ENCODE data around the gene EPS8L2. TPM values are rescaled to one million over a fixed set of nuclear protein-coding genes. Genes with fewer than 3 reads are reported as not detected.
"Not testable (repeated sequence)": the region's sequence is repeated elsewhere in the genome, so short reads cannot be mapped to it uniquely, and the experiment has no call there.

The EPS8L2 gene
- total RNA-seq, 2 donors from 2014 or later: 11.4 to 15.7 TPM

DNA sequence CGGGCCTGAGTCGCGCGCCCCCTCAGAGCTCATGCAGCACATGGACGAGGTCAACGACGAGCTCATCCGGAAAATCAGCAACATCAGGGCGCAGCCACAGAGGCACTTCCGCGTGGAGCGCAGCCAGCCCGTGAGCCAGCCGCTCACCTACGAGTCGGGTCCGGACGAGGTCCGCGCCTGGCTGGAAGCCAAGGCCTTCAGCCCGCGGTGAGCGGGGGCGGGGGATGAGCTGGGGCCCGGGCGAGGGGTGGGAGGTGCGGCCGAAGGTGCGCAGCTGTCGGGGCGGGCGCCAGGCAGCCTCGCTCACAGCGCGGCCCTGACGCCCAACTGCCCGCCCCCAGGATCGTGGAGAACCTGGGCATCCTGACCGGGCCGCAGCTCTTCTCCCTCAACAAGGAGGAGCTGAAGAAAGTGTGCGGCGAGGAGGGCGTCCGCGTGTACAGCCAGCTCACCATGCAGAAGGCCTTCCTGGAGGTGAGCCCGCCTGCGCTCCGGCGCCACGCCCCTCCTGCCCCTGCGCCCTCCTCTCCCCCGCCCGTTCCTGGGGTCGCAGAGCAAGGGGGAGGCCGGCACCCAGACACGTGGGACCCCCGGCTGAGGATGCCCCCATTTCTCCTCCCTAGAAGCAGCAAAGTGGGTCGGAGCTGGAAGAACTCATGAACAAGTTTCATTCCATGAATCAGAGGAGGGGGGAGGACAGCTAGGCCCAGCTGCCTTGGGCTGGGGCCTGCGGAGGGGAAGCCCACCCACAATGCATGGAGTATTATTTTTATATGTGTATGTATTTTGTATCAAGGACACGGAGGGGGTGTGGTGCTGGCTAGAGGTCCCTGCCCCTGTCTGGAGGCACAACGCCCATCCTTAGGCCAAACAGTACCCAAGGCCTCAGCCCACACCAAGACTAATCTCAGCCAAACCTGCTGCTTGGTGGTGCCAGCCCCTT is 20.5 kb downstream of the EPS8L2 start:
- no peaks in the 10 kb centered on the region for H3K9me3 Mint-ChIP-seq
- H3K4me3 Mint-ChIP-seq: peak overlapping the region; percentile 65 to 81
- peaks cover 0 to 2% of the 10 kb centered on the region in 2 donors for H3K36me3 Mint-ChIP-seq (ENCODE audit: insufficient read depth in 2 of 2)
- no peak overlapping the region for H3K27ac Mint-ChIP-seq
- H3K27me3 Mint-ChIP-seq (ENCODE audit: low read depth): peaks cover 8% of the 10 kb centered on the region
- ATAC-seq (replicated peaks in 1 of 2) (peak; percentile 44 to 68), DNase-seq (peak; percentile 69 to 70)
- H3K4me1 Mint-ChIP-seq (ENCODE audit: low read depth): peaks cover 16% of the 10 kb centered on the region

DNA sequence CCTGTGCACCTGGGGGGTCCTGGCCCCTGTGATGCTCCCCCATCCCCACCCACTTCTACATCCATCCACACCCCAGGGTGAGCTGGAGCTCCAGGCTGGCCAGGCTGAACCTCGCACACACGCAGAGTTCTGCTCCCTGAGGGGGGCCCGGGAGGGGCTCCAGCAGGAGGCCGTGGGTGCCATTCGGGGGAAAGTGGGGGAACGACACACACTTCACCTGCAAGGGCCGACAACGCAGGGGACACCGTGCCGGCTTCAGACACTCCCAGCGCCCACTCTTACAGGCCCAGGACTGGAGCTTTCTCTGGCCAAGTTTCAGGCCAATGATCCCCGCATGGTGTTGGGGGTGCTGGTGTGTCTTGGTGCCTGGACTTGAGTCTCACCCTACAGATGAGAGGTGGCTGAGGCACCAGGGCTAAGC is 21.3 kb downstream of the EPS8L2 start:
- Mint-ChIP-seq H3K4me3 (peak overlapping the region in 1 of 2 donors; percentile 12), H3K27me3 (ENCODE audit: low read depth) (peaks cover 6% of the 10 kb centered on the region), H3K4me1 (ENCODE audit: low read depth) (peaks cover 16% of the 10 kb centered on the region), H3K36me3 (ENCODE audit: insufficient read depth in 2 of 2) (peaks cover 0 to 2% of the 10 kb centered on the region in 2 donors), H3K9me3 (no peaks in the 10 kb centered on the region), H3K27ac (no peak overlapping the region)
- ATAC-seq (replicated peaks in 1 of 2) (no peak), DNase-seq (no peak)

DNA sequence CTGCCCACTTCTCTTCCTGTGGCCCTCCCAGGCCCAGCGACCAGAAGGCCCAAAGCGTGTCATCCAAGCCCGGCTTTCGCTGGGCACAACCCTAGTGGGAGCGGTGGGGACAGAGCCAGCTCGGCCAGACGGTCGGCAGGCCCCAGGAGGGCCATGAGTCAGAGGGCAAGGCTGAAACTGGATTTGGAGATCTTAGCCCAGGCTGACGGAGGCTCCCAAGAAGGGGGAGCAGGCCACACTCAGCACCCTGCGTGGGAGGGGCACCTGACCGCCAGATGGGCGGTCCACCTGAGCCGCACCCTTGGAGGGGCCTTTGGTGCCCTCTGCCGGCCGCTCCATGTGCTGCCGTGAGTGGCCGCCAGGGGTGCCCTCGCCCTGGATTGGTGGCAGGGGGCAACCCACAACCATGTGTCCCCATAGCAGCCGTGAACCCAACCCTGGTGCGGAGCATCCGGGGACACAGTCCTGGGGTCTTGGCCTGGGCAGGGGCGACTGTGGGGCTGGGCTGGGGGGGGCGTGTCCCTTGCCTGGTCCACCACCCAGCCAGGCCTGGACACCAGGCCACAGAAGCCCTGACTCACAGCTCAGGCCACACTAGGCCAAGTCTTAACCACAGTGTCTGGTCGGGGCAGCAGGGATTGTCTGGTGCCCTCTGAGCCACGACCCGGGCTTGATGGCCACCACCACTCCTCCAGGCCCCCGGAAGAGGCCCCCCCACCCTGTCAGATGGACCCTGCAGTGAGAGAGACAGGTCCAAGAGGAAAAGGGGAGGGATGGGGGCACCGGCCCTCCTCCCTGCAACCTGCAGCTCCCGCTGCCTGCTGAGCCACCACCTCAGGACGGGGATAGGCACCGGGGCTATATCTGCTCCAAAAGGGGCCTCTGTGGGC is 22.1 kb downstream of the EPS8L2 start:
- Mint-ChIP-seq H3K4me1 (ENCODE audit: low read depth) (peaks cover 13% of the 10 kb centered on the region), H3K27me3 (ENCODE audit: low read depth) (peaks cover 3% of the 10 kb centered on the region), H3K4me3 (no peak overlapping the region)

DNA sequence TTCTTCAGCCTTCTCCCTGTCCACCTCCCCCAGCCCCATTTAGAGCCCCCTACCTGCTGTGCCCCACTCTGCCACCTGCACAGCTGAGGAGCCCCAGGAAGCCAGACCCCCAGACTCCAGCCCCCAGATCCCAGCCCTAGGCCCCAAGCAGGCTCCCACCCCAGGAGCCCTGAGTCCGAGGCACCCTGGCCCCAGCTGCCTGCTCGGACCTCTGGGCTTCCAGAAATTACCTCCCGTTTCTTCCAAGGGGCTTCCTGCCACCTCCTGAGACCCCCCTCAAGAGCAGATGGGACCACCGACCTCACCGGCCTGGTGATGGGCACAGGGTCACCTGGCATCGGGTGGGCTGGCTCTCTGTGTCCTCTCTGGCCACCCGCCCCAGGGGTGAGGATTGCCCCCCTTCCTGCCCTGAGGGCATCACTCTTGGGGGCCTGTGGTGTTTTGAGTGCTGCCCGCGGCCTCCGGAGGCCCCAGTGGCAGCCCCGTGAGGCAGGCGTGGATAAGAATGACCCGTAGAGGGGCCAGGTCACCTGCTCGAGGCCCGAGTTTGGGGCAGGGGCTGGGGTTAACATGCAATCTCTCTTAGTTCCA is 23.0 kb downstream of the EPS8L2 start:
- no peak overlapping the region for H3K27ac Mint-ChIP-seq

More for the DNA sequence above, 22.1 kb downstream of the EPS8L2 start:
- H3K27ac Mint-ChIP-seq: no peak overlapping the region
- no peaks in the 10 kb centered on the region for H3K9me3 Mint-ChIP-seq
- H3K36me3 Mint-ChIP-seq (ENCODE audit: insufficient read depth in 2 of 2): peaks cover 0 to 1% of the 10 kb centered on the region in 2 donors
- DNase-seq (peak; percentile 85 to 88), ATAC-seq (replicated peaks in 1 of 2) (peak; percentile 74 to 77)

DNA sequence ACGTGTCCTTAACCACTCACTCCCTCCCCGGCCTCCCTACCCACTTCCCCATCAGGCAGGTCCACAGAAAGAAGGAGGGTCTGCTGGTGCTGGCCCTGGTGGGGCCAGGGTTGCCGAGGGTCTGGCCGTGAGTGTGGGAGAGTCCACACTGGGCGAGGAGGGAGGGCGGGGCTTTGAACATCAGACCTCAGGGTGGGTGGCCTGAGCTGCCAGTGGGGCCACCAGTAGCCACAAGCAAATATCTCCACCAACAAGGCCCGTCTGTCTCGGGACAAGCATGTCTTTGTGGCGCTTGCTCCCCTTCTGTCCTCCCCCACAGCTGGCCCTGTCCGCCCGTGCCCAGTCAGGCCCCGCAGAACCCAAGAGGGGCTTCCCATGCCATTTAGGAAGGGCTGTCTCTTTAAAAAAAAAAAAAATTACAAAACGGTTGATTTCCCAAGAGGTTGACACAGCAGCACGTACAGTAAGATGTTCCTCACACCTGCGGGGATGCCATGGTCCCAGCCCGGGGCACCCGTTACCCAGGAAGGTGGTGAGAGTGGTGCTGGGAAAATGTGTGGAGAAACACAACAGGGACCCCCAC is 23.6 kb downstream of the EPS8L2 start:
- Mint-ChIP-seq H3K4me3 (no peak overlapping the region), H3K27me3 (ENCODE audit: low read depth) (no peaks in the 10 kb centered on the region), H3K9me3 (no peaks in the 10 kb centered on the region), H3K36me3 (ENCODE audit: insufficient read depth in 2 of 2) (no peaks in the 10 kb centered on the region), H3K27ac (no peak overlapping the region), H3K4me1 (ENCODE audit: low read depth) (peaks cover 9% of the 10 kb centered on the region)
- ATAC-seq (replicated peaks in 1 of 2) (no peak), DNase-seq (no peak)

More for the DNA sequence above, 23.0 kb downstream of the EPS8L2 start:
- no peak for ATAC-seq (replicated peaks in 1 of 2)
- Mint-ChIP-seq H3K27me3 (ENCODE audit: low read depth) (no peaks in the 10 kb centered on the region), H3K4me1 (ENCODE audit: low read depth) (peaks cover 9% of the 10 kb centered on the region), H3K36me3 (ENCODE audit: insufficient read depth in 2 of 2) (no peaks in the 10 kb centered on the region), H3K9me3 (no peaks in the 10 kb centered on the region), H3K4me3 (no peak overlapping the region)
- no peak for DNase-seq

DNA sequence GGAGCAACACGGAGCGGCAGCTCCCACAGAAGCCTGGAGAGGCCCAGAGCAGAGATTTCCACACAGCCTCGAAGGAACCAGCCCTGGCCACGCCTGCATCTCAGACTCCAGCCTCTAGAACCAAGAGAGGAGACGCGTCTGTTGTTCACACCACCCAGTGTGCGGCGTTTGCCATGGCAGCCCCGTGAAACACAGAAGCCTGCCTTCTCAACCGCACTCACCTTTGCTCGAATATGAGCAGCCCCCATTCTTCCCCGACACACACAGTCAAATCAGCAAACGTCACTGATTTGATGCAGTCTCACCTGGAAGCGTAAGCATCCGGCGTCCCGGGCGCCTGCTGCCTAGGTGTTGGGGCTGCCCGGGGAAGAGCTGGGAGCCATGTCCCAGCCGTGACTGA is 27.0 kb downstream of the EPS8L2 start:
- Mint-ChIP-seq H3K27me3 (ENCODE audit: low read depth) (no peaks in the 10 kb centered on the region), H3K4me1 (ENCODE audit: low read depth) (peaks cover 17% of the 10 kb centered on the region), H3K9me3 (no peaks in the 10 kb centered on the region), H3K4me3 (no peak overlapping the region), H3K27ac (no peak overlapping the region), H3K36me3 (ENCODE audit: insufficient read depth in 2 of 2) (peaks cover 0 to 2% of the 10 kb centered on the region in 2 donors)
- DNase-seq (no peak), ATAC-seq (replicated peaks in 1 of 2) (no peak)

DNA sequence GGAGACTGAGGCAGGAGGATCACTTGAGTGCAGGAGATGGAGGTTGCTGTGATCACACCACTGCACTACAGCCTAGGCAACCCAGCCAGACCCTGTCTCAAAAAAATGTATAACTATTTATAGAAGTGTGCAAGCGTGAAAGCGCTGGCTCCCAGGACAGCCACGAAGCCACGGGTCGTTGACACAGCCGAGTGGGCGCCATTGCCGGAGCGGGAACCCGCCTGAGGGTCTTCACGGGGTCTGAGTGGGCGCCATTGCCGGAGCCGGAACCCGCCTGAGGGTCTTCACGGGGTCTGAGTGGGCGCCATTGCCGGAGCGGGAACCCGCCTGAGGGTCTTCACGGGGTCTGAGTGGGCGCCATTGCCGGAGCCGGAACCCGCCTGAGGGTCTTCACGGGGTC is 28.5 kb downstream of the EPS8L2 start:
- not testable (repeated sequence) for DNase-seq; H3K27me3 Mint-ChIP-seq (ENCODE audit: low read depth); H3K9me3 Mint-ChIP-seq; H3K4me3 Mint-ChIP-seq; ATAC-seq (replicated peaks in 1 of 2); H3K36me3 Mint-ChIP-seq (ENCODE audit: insufficient read depth in 2 of 2); H3K27ac Mint-ChIP-seq
- H3K4me1 Mint-ChIP-seq (ENCODE audit: low read depth): peaks cover 17% of the 10 kb centered on the region

DNA sequence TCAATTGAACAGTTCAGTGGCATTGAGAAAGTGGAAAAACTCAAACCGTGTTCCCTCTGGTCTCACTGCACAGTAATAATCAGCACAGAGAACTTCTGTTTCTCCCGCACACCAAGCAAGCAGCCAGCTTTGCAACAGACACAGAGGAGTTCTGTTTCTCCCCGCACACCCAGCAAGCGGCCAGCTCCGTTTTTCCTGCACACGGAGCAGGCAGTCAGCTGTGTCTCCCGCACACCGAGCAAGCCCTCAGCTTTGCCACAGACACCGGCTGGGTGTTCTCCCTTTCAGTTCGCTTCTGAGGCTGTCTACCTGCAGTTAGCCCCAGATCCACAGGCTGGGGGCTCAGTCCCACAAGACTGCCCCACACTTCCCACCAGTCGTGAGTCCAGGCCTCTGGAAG is 31.3 kb downstream of the EPS8L2 start:
- peaks cover 0 to 2% of the 10 kb centered on the region in 2 donors for H3K36me3 Mint-ChIP-seq (ENCODE audit: insufficient read depth in 2 of 2)
- no peaks in the 10 kb centered on the region for H3K27me3 Mint-ChIP-seq (ENCODE audit: low read depth)
- peak overlapping the region; percentile 72 to 75 for H3K4me3 Mint-ChIP-seq
- peaks cover 17% of the 10 kb centered on the region for H3K4me1 Mint-ChIP-seq (ENCODE audit: low read depth)
- H3K27ac Mint-ChIP-seq: peak overlapping the region; percentile 27
- DNase-seq: no peak
- ATAC-seq (replicated peaks in 1 of 2): peak; percentile 18 to 42
- H3K9me3 Mint-ChIP-seq: no peaks in the 10 kb centered on the region

DNA sequence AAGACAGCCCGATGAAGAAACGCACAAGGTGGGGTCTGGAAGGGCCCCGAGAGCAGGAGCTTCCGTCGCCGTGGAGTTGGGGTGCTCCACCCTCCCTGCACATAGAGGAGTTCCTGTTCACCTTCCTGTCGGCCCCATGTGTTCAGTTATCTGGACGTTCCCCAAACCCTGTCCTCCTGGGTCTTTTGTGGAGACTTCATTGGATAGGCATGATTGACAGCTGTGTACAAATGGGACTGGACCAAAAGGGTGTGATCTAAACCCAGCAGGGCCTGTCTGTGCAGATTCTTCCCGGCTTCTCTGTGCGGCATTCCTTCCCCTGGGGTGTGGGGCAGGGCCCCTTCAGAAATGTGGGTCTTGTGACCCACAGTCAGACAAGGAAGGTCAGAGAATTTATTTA is 31.9 kb downstream of the EPS8L2 start:
- DNase-seq; H3K9me3 Mint-ChIP-seq; H3K36me3 Mint-ChIP-seq (ENCODE audit: insufficient read depth in 2 of 2); H3K27me3 Mint-ChIP-seq (ENCODE audit: low read depth): not testable (repeated sequence)
- peaks cover 17% of the 10 kb centered on the region for H3K4me1 Mint-ChIP-seq (ENCODE audit: low read depth)
- peak overlapping the region; percentile 27 for H3K27ac Mint-ChIP-seq
- H3K4me3 Mint-ChIP-seq: peak overlapping the region; percentile 72 to 75
- ATAC-seq (replicated peaks in 1 of 2): peak in 1 of 2 donors; percentile 43

DNA sequence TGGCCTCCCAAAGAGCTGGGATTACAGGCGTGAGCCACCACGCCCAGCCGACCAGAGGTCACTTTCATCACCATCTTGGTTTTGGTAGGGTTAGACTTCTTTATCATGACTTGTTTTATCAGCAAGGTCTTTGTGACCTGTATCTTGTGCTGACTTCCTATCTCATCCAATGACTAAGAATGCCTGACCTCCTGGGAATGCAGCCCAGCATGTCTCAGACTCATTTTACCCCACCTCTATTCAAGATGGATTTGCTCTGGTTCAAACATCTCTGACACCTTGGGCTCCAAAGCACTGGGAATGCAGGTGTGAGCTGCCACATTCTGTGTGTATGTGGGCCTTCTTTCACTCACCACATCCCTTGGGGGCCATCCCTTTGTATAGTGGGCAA is 36.1 kb downstream of the EPS8L2 start:
- Mint-ChIP-seq H3K4me1 (ENCODE audit: low read depth) (peaks cover 14% of the 10 kb centered on the region), H3K4me3 (no peak overlapping the region), H3K9me3 (no peaks in the 10 kb centered on the region), H3K27ac (no peak overlapping the region), H3K36me3 (ENCODE audit: insufficient read depth in 2 of 2) (no peaks in the 10 kb centered on the region), H3K27me3 (ENCODE audit: low read depth) (no peaks in the 10 kb centered on the region)
- no peak for DNase-seq
- ATAC-seq (replicated peaks in 1 of 2): no peak

DNA sequence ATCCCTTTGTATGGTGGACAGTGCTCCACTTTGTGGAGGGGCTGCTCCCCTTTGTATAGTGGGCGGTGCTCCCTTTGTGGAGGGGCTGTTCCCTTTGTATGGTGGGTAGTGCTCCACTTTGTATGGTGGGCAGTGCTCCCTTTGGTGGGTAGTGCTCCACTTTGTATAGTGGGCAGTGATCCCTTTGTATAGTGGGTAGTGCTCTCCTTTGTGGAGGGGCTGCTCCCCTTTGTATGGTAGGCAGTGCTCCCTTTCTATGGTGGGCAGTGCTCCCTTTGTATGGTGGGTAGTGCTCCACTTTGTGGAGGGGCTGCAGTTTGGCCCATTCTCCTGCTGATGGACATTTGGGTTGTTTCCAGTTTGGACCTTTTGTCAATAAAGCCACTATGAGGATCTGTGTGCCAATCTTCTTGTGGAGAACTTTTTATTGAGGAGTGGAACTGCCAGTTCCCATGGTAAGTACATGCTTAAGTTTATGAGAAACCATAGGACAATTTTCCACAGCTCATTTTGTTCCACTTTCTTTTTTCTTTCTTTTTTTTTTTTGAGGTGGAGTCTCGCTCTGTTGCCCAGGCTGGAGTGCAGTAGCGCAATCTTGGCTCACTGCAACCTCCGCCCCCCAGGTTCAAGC is 36.7 kb downstream of the EPS8L2 start:
- Mint-ChIP-seq H3K27me3 (ENCODE audit: low read depth) (no peaks in the 10 kb centered on the region), H3K9me3 (no peaks in the 10 kb centered on the region), H3K4me1 (ENCODE audit: low read depth) (peaks cover 8% of the 10 kb centered on the region), H3K4me3 (no peak overlapping the region), H3K36me3 (ENCODE audit: insufficient read depth in 2 of 2) (no peaks in the 10 kb centered on the region), H3K27ac (no peak overlapping the region)
- ATAC-seq (replicated peaks in 1 of 2): no peak
- DNase-seq: no peak

DNA sequence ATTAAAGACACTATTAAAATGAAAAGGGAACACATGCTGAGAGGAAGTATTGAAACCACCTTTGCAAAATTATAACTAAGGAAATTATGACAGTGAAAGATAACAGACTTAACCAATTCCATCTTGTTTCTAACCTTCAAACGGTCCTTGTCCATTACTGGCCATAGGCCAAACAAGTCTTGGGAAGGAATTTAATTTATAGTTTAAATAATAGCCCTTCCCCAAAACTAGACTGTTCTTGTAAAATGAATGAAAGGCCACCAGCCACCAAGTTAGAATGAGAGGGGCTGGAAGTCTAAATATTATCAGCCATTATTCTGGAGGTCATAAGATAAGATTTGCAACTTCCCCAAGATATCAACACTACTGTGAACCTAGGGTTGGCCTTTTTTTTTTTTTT is 39.4 kb downstream of the EPS8L2 start:
- Mint-ChIP-seq H3K9me3 (no peaks in the 10 kb centered on the region), H3K36me3 (ENCODE audit: insufficient read depth in 2 of 2) (no peaks in the 10 kb centered on the region), H3K27ac (no peak overlapping the region), H3K4me3 (no peak overlapping the region), H3K27me3 (ENCODE audit: low read depth) (no peaks in the 10 kb centered on the region), H3K4me1 (ENCODE audit: low read depth) (peaks cover 12% of the 10 kb centered on the region)
- DNase-seq (no peak), ATAC-seq (replicated peaks in 1 of 2) (no peak)

All from activated T-cell treated with anti-CD3 and anti-CD28 coated beads, Interleukin-2, amount 50 U/mL, for 72 hours (primary cell).